Right lobe of liver (tissue), 4 donors: ENCODE measurements around the gene PPP1R2.

Experiments
- POLR2A ChIP-seq: fragments of 450-650 bp; IDR thresholded peaks from one replicate; pipeline ENCODE4 v1.6.1; 2017; ENCODE audit warnings: antibody characterized with exemption, mild to moderate bottlenecking
- TF ChIP-seq, protein P1 (sequence below), 4 donors: fragments of 200-600 bp in 3 of 4; fragments of 450-650 bp in 1 of 4; IDR thresholded peaks; one replicate each; pipeline versions ENCODE4 v1.5.1 to v1.8.0; 2016 to 2022; ENCODE audit warnings: antibody characterized with exemption in 4 of 4, mild to moderate bottlenecking in 2 of 4
- donor health status: DM: no; HTN: no; CAD: no.
- donor health status: DM: no; HTN: no; CAD: no.
- donor health status: DM: no; HTN: yes; CAD: no.

DNA sequence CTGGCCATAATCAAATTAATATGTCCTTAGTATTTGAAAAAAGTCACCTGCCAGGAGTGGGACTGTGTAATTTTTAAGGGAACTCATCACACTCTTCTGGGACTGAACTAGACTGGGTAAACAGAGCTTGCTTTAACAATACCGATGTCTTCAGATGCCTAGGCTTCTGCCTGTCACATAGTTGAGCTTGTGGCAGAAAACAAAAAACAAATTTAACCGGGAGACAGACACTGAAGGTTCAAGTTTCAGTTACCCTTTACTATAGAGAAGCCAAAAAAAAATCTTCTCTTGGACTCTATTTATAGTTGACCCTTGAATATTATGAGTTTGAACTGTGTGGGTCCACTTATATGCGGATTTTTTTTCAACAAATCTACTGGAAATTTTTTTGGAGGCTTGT is 10.8 kb downstream of the PPP1R2 start:
- TF ChIP-seq, protein P1, sequence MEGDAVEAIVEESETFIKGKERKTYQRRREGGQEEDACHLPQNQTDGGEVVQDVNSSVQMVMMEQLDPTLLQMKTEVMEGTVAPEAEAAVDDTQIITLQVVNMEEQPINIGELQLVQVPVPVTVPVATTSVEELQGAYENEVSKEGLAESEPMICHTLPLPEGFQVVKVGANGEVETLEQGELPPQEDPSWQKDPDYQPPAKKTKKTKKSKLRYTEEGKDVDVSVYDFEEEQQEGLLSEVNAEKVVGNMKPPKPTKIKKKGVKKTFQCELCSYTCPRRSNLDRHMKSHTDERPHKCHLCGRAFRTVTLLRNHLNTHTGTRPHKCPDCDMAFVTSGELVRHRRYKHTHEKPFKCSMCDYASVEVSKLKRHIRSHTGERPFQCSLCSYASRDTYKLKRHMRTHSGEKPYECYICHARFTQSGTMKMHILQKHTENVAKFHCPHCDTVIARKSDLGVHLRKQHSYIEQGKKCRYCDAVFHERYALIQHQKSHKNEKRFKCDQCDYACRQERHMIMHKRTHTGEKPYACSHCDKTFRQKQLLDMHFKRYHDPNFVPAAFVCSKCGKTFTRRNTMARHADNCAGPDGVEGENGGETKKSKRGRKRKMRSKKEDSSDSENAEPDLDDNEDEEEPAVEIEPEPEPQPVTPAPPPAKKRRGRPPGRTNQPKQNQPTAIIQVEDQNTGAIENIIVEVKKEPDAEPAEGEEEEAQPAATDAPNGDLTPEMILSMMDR (IDR thresholded peaks at IDR 0.05): no peak
- no peak for TF ChIP-seq POLR2A
